DOHH2 (cell line): ENCODE measurements around the gene EXOSC7.

Source experiments
- H3F3A ChIP-seq: fragments of 200-600 bp; sonication (generic), shearing (Covaris generic); 2 replicates; pipeline ENCODE4 v1.6.0; 2016; ENCODE audit warnings: antibody characterized with exemption, mild to moderate bottlenecking; ENCODE audit not compliant: control insufficient read depth, insufficient read depth
- H3K27ac ChIP-seq: fragments of 200-600 bp; sonication (generic); 2 replicates; pipeline ENCODE4 v1.5.1; 2014; ENCODE audit warnings: low read depth, mild to moderate bottlenecking, low read length, moderate library complexity
- H3K27me3 ChIP-seq: fragments of 200-600 bp; sonication (generic); 2 replicates; pipeline ENCODE4 v1.6.1; 2014; ENCODE audit warnings: mild to moderate bottlenecking, low read length, mixed read lengths; ENCODE audit not compliant: control insufficient read depth
- H3K36me3 ChIP-seq: fragments of 200-600 bp; sonication (generic); 2 replicates; pipeline ENCODE4 v1.6.1; 2014; ENCODE audit warnings: mild to moderate bottlenecking, low read length, moderate library complexity, mixed read lengths; ENCODE audit not compliant: control insufficient read depth
- H3K4me1 ChIP-seq: fragments of 200-600 bp; sonication (generic); 2 replicates; pipeline ENCODE4 v1.6.1; 2014; ENCODE audit warnings: mild to moderate bottlenecking, low read length, mixed read lengths; ENCODE audit not compliant: control insufficient read depth
- H3K4me2 ChIP-seq: fragments of 200-600 bp; sonication (generic); 2 replicates; pipeline ENCODE4 v1.6.0; 2014; ENCODE audit warnings: mild to moderate bottlenecking, low read length, moderate library complexity
- H3K4me3 ChIP-seq: fragments of 200-600 bp; sonication (generic); 2 replicates; pipeline ENCODE4 v1.5.1; 2014; ENCODE audit warnings: mild to moderate bottlenecking, low read length, mixed read lengths
- H3K79me2 ChIP-seq: fragments of 200-600 bp; sonication (generic); 2 replicates; pipeline ENCODE4 v1.6.1; 2014; ENCODE audit warnings: mild to moderate bottlenecking, low read length, mixed read lengths; ENCODE audit not compliant: control insufficient read depth
- H3K9me2 ChIP-seq: fragments of 200-600 bp; sonication (generic); replicated peaks from 2 replicates; pipeline ENCODE4 v1.6.1; 2014; ENCODE audit warnings: mild to moderate bottlenecking, low read length, mixed read lengths; ENCODE audit not compliant: control insufficient read depth
- H3K9me3 ChIP-seq: fragments of 200-600 bp; sonication (generic); 2 replicates; pipeline ENCODE4 v1.6.1; 2014; ENCODE audit warnings: antibody characterized with exemption, low read length, mixed read lengths; ENCODE audit not compliant: control insufficient read depth, insufficient read depth
- H4K20me1 ChIP-seq: fragments of 200-600 bp; sonication (generic); 2 replicates; pipeline ENCODE4 v1.6.0; 2014; ENCODE audit warnings: low read depth, mild to moderate bottlenecking, antibody characterized with exemption, low read length, moderate library complexity; ENCODE audit not compliant: control insufficient read depth, insufficient read depth
- EZH2phosphoT487 ChIP-seq: fragments of 200-600 bp; sonication (generic); IDR thresholded peaks from 2 replicates; pipeline ENCODE4 v1.6.1; 2017; ENCODE audit warnings: borderline replicate concordance, mild to moderate bottlenecking, antibody characterized with exemption, low read length, moderate library complexity, mixed read lengths
- TF ChIP-seq, protein P1 (sequence below): fragments of 200-600 bp; sonication (generic); IDR thresholded peaks from one replicate; pipeline ENCODE4 v1.5.1; 2014; ENCODE audit warnings: antibody characterized with exemption, mild to moderate bottlenecking, low read depth, low read length; ENCODE audit not compliant: poor library complexity, severe bottlenecking

EXOSC7 gene

DNA sequence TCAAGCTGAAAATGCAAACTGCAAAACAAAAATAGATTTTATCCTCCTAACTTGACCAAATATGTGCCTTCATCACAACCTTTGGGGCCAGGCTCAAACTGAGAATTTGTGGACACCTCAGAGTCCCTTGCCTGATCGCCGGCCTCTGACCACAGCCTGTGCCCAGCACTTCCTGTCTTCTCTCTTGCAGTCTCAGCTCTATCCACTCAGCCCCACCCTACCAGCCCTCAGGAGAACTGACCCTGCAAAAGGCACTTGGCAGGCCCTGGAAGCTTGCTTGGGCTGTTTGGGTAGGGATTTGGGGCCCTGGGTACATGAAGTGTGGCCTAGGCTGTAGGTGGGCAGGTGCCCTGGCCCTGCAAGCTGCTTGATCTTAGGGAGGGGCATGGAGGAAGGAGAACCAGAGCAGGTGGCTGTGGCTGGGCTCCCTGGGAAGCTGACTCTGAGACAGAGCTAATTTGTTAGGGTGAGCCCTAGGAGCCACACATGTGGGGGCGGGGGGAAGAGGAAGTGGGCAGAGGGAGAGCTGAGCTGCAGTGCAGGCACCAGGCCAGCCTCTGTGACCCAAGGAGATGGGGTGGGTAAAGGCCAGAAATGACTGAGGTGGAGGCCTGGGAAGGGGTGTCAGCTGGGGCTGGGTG lies 58.7 kb downstream of the EXOSC7 start:
- H3K9me3 ChIP-seq, result no peaks in the 10 kb centered on the region
- H3K36me3 ChIP-seq, result no peaks in the 10 kb centered on the region
- no peak overlapping the region for H3K4me2 ChIP-seq
- no peaks in the 10 kb centered on the region for H4K20me1 ChIP-seq
- H3K27ac ChIP-seq, result no peak overlapping the region
- TF ChIP-seq EZH2phosphoT487, result no peak
- TF ChIP-seq, protein P1, sequence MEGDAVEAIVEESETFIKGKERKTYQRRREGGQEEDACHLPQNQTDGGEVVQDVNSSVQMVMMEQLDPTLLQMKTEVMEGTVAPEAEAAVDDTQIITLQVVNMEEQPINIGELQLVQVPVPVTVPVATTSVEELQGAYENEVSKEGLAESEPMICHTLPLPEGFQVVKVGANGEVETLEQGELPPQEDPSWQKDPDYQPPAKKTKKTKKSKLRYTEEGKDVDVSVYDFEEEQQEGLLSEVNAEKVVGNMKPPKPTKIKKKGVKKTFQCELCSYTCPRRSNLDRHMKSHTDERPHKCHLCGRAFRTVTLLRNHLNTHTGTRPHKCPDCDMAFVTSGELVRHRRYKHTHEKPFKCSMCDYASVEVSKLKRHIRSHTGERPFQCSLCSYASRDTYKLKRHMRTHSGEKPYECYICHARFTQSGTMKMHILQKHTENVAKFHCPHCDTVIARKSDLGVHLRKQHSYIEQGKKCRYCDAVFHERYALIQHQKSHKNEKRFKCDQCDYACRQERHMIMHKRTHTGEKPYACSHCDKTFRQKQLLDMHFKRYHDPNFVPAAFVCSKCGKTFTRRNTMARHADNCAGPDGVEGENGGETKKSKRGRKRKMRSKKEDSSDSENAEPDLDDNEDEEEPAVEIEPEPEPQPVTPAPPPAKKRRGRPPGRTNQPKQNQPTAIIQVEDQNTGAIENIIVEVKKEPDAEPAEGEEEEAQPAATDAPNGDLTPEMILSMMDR, result no peak
- H3K79me2 ChIP-seq, result no peaks in the 10 kb centered on the region
- H3K27me3 ChIP-seq, result peaks cover 3% of the 10 kb centered on the region
- H3K4me3 ChIP-seq, result no peak overlapping the region
- H3K9me2 ChIP-seq, result no peaks in the 10 kb centered on the region
- H3K4me1 ChIP-seq, result peaks cover 7% of the 10 kb centered on the region
- no peaks in the 10 kb centered on the region for H3F3A ChIP-seq

DNA sequence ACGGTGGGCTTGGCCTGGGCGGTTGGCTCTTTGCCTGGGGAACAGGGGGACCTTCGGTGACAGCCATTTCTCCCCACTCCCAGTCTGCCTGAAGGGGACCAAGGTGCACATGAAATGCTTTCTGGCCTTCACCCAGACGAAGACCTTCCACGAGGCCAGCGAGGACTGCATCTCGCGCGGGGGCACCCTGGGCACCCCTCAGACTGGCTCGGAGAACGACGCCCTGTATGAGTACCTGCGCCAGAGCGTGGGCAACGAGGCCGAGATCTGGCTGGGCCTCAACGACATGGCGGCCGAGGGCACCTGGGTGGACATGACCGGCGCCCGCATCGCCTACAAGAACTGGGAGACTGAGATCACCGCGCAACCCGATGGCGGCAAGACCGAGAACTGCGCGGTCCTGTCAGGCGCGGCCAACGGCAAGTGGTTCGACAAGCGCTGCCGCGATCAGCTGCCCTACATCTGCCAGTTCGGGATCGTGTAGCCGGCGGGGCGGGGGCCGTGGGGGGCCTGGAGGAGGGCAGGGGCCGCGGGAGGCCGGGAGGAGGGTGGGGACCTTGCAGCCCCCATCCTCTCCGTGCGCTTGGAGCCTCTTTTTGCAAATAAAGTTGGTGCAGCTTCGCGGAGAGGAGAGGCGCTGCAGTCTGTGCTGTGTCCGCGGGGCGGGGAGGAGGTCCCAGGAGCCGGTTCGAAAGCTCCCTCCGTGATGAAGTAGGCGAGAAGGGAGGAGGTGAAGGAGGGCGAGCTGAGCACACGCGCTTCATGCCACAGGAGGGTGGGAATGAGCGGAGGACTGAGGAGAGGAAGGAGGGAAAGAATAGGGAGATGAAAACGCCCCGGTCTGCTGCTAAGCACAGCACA lies 59.6 kb downstream of the EXOSC7 start:
- peaks cover 7% of the 10 kb centered on the region for H3K4me1 ChIP-seq
- no peak overlapping the region for H3K4me2 ChIP-seq
- H3K27ac ChIP-seq, result no peak overlapping the region
- H3K9me3 ChIP-seq, result no peaks in the 10 kb centered on the region
- H3K4me3 ChIP-seq, result no peak overlapping the region
- H3K79me2 ChIP-seq, result no peaks in the 10 kb centered on the region
- H3K27me3 ChIP-seq, result peaks cover 3% of the 10 kb centered on the region
- H4K20me1 ChIP-seq, result no peaks in the 10 kb centered on the region
- H3K9me2 ChIP-seq, result no peaks in the 10 kb centered on the region
- H3K36me3 ChIP-seq, result no peaks in the 10 kb centered on the region
- no peak for TF ChIP-seq EZH2phosphoT487
- TF ChIP-seq, protein P1, result no peak
- H3F3A ChIP-seq, result no peaks in the 10 kb centered on the region

DNA sequence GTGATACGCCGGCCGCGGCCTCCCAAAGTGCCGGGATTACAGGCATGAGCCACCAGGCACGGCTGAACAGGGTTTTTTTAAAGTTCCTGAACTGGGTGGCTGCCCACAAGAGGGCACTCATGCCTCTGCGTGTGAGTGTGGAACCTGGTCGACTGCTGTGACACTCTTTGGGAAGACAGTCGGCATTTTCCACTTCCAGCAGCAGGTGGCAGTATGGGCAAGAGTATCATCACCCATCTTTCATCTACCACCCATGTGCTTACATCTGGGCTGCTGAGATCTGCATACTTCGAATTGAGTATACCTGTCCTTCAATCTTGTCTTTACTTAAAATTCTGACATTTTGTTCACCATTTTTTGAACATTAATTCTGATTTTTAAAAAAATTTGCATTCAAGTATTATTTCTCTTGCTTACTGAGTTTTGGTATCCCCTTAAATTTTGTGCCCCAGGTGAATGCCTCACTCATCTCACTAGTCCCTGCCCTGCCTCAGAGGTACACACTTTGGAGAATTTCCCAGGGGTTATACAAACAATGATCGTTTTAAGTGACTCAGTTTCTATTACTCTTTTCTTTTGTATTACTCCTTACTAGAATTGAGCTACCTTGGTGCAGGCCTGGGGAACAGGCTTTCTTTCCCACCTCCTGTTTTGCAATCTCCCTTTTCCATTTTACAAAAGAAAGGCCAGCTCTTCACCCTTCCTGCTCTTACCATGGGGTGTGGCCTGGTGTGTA lies 61.8 kb downstream of the EXOSC7 start:
- Histone ChIP-seq H3K79me2 (no peaks in the 10 kb centered on the region), H3F3A (no peaks in the 10 kb centered on the region), H3K4me2 (no peak overlapping the region), H3K36me3 (no peaks in the 10 kb centered on the region), H3K9me2 (no peaks in the 10 kb centered on the region), H3K9me3 (no peaks in the 10 kb centered on the region), H3K4me3 (no peak overlapping the region), H3K4me1 (peaks cover 7% of the 10 kb centered on the region), H3K27me3 (peaks cover 9% of the 10 kb centered on the region), H3K27ac (no peak overlapping the region), H4K20me1 (no peaks in the 10 kb centered on the region)
- TF ChIP-seq, protein P1, result peak; percentile 94
- TF ChIP-seq EZH2phosphoT487, result no peak
